Body of pancreas (tissue), 4 donors: ENCODE results near the gene MOB4.

Experiments
- CTCF ChIP-seq, 7 experiments: fragments of 450-650 bp in 4 of 7; fragments of 200-600 bp in 3 of 7; sonication (generic) in 3 of 7; IDR thresholded peaks; one replicate each; pipeline ENCODE4 v1.5.1; 2016 to 2019; ENCODE audit warnings: antibody characterized with exemption in 7 of 7
- POLR2A ChIP-seq, 3 donors: fragments of 450-650 bp; IDR thresholded peaks; one replicate each; pipeline ENCODE4 v1.6.1; 2016; ENCODE audit warnings: antibody characterized with exemption in 3 of 3, mild to moderate bottlenecking in 2 of 3

- no peak for TF ChIP-seq CTCF (IDR thresholded peaks at IDR 0.05)
- TF ChIP-seq POLR2A (IDR thresholded peaks at IDR 0.05) = no peak
These were observed 81.3 kb downstream of the MOB4 start for GRCh38 chr2:197597166-197597565.
